ENCODE results near the gene SLC25A33. TPM values are rescaled to one million over a fixed set of nuclear protein-coding genes. Genes with fewer than 3 reads are reported as not detected.
"Not testable (repeated sequence)": the region's sequence is repeated elsewhere in the genome, so short reads cannot be mapped to it uniquely, and the experiment has no call there.

Gene SLC25A33, protein sequence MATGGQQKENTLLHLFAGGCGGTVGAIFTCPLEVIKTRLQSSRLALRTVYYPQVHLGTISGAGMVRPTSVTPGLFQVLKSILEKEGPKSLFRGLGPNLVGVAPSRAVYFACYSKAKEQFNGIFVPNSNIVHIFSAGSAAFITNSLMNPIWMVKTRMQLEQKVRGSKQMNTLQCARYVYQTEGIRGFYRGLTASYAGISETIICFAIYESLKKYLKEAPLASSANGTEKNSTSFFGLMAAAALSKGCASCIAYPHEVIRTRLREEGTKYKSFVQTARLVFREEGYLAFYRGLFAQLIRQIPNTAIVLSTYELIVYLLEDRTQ
- total RNA-seq = 2.1 TPM

DNA sequence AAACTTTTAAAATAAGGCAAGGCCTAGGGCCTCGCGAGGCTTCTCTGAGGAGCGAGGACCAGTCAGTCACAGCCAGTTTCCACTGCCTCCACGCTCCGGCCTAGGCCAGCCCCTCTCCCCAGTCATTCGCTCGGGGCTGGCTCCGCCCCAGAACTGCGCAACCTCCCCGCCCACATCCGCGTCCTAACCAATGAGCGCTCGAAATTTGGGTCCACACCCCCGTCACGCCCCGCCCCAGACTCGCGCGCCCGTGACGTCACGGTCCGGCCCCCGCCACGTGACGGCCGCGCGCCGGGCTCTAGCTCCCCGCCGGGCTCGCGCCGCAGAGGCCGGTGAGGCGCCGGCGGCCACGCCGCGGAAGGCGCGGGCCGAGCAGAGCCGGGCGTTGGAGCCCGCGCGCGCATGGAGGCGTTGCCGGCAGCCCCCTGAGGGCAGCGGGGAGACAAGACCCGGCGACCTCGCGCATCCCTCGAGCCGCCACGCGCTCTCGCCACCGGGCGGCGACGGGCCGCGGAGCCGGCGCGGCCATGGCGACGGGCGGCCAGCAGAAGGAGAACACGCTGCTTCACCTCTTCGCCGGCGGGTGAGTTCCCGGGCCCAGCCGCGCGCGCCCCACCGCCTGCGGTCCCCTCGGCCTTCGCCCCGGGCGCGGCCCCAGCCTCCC, at the start of gene SLC25A33:
Gene SLC25A33 (plus strand): TSS at position 301 of the 664 bp plus-strand sequence. CDS start 227 bp downstream, at position 528.
- DNase-seq = peak; percentile 99

- peak; percentile 92 for DNase-seq
Observed at GRCh38 chr1:9490605-9491339, 48.5 kb upstream of the SLC25A33 start.

DNA sequence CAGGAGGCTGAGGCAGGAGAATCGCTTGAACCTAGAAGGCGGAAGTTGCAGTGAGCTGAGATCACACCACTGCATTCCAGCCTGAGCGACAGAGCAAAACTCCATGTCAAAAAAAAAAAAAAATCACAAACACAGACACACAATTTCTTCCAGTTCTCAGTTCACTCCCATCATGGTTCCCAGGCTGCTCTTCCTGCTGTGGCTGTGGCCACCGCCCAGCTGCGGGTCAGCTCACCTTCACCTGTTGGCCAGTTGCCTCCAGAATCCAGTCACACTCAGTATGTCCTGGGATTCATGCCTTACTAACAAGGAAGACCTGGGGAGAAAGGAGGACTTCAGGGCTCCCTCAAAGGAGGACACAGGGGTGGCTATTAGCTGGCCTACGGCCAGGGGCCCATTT, 45.9 kb upstream of the SLC25A33 start:
- no peak for DNase-seq

GRCh38 chr1:9494936-9495758, 44.1 kb upstream of the SLC25A33 start:
- peak; percentile 60 for DNase-seq

DNA sequence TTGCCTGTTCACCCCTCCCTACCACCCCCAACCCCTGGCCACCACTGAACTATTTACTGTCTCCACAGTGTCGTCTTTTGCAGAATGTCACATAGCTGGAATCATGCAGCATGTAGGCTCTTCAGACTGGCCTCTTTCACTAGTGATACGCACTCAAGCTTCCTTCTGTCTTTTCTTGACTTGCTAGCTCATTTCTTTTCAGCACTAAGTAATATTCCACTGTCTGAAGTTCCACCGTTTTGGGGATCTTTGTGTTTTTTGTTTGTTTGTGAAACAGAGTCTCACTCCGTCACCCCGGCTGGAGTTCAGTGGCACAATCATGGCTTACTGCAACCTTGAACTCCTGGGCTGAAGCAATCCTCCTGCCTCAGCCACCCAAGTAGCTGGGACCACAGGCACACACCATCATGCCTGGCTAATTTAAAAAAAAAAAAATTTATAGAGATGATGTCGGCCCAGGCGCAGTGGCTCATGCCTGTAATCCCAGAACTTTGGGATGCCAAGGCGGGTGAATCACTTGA, 43.4 kb upstream of the SLC25A33 start:
- no peak for DNase-seq

DNA sequence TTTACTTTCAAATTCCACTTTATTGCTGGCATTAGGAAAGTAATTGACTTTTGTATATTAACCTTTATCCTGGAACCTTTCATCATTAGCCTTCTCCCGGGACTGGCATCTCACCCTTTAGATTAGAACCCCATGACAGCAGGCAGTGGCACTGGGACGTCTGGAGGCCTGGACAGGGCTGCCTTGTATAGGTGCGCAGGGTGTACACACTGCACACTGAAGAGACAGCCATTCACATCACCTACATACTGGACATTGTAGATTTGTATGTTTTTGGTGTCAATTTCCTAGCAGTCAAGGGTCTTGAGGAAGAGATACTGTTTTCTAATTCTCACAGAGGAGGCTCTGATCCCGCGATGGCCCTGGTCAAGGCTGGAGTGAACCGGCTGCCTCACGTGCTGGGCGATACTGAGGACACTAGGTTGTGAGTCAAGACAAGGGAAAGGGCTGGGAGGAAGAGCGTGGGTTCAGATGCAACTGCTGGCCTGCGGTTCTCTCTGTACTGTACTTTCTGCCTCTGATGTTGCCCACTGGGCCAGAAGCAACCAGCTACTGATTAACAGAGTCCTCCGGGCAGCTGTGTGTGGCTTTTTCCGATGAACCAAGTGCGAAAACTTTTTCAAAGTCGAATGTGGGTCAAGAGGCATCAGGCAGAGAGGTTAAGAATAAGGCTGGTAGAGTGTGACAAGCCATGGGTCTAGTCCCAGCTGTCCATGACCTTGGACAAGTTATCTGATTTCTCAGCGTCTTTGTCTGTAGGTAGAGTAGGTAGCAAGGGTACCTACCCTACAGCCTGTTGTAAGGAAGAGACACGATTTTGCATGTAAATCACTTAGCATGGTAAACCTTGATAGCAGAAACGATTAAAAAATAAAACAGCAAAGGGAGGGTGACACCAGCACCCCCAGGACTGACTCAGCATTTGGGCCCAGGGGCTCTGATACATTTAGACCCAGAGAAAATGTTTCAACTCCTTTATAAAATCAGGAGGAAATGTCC, 38.2 kb upstream of the SLC25A33 start:
- no peak for DNase-seq

DNA sequence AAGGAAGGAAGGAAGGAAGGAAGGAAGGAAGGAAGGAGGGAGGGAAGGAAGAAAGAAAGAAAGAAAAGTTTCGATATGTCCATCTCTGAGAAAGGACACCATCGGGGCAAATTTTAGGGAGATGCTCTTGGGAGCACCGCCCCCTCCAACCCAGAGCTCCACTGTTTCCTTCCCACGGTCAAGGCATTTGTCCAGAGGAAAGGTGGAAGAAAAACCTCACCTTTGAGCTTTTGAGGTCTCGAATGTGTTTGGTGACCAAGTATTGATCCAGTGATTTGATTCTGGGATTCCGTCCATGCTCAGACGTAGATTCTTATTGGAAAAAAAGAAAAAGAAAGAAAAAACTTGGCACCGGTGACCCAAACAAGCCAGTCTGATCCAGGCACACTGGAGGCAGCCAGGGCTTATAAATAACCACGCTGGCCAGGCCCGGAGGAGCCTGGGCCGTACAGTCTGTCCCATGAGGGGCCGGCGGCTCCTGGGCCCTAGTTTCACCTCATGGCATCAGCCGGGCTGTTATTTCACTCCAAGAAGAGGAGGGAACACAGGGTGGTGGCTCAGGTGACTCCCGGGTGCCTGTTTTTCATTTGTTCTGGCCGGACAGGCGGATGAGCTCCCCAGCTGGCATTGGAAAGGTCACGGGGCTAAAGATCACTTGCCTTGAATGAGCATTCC, 36.1 kb upstream of the SLC25A33 start:
- DNase-seq = no peak

DNA sequence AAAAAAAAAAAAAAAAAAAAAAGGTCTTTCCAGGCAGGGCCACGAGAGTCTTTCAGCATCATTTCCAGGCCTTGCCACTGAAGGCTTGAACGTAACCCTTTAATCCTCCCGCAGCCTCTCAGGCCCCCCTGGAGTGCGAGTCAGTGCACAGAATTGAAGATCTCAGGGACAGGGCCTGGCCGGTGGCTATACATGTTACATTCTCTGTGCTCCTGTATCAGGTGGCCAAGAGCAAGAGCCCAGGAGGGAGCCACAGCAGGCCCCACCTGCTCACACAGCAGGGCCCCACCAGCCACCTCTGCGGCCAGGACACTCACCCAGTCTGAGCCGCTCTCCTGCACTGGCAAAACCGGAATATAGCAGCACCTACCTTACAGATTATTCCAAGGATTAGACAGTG, 34.1 kb upstream of the SLC25A33 start:
- no peak for DNase-seq

DNA sequence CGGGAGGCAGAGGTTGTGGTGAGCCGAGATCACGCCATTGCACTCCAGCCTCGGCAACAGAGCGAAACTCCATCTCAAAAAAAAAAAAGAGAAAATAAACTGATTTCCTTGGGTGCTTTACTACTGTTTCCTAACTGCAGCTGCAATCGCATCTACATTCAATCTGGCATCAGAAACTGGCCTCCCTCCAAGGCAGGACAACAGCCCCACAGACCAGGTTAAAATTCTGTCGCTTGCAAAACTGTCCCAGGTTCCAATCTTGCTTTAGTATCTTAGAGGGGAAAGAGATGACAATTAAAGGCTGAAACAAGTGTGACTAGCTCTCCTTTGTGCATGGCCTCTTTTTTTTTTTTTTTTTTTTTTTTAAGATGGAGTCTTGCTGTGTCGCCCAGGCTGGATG, 32.4 kb upstream of the SLC25A33 start:
- no peak for DNase-seq

DNA sequence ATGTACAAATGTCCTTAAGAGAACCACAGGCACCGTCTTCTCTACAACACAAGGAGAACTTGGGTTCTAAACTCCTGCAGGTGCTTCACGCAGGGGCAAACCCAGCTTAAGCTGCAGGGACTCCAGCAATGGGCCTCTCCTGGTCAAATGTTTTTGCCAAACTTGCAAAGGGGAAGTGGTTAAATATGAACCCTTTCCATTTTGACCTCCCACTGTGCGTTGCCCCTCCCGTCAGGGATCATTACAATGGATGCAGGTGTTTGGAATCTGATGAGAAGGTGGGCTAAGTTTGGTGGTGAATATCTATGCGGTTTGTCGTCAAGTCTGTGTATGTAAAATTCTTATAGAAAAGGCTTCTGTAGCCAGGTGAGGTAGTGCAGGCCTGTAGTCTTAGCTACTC, 29.1 kb upstream of the SLC25A33 start:
- no peak for DNase-seq

- DNase-seq = not testable (repeated sequence)
Observed at GRCh38 chr1:9515550-9515949, 23.7 kb upstream of the SLC25A33 start.

DNA sequence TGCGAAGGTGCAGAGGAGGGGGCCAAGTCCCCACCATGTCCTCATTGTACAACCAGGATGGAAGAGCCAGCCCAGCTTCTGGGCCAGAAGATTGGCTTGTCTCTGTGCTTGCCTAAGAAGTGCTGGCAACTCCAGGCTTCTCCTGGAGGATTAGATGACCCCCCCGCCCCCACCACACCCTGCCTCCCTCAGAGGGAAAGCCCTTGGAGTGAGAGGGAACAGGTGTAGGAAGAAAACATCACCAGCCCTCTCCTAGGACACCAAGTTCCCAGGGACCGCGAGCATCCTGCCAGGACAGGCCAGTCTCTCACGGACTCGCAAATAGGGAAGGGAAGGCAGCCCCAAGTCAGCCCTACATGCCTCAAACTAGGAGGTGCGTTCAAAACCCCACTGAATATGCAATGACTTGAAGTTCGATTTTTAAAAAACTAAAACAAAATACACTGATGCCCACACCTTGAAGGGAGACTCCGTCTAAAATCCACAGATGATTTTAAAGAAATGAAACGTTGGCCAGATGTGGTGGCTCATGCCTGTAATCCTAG, 20.7 kb upstream of the SLC25A33 start:
- DNase-seq = peak; percentile 14

DNA sequence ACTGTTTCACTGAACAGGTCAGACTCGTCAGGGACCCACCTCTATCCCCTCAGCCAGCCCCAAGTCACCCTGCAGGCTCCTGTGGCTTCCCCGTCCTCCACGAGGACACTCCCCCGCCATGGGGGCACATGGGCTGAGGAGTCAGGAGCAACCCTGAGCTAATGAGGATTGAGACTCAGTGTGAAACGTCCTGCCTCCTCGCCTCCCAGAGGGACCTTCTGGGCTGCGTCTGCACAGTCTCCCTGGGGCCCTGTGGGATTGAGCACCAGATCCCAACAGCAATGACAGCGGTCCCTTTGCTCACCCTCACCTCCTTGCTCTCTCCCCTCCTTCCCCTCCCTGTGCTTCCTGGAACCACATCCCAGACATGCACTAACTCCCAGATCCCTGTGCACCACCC, 18.9 kb upstream of the SLC25A33 start:
- no peak for DNase-seq

- no peak for DNase-seq
Observed at GRCh38 chr1:9529190-9529589, 10.1 kb upstream of the SLC25A33 start.

- no peak for DNase-seq
Observed at GRCh38 chr1:9530320-9530719, 8.9 kb upstream of the SLC25A33 start.

GRCh38 chr1:9534953-9535352, 4.3 kb upstream of the SLC25A33 start:
- no peak for DNase-seq

DNA sequence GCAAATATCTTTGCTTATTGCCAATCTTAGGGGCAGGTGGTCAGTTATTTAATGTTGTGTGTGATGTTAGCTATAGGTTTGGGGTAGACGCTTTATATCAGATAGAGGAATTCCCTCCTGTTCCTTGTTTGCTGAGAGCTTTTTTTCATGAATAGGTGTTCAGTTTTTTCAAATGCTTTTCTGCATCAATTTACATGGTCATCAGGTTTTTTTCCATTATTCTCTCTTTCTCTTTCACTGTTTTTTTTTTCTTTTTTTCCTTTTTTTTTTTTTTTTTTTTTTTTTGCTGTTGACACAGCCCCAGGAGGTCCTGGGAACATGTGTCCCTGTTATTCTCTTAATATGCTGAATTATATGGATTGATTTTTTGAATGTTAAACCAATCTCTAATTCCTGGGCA, 3.0 kb upstream of the SLC25A33 start:
- no peak for DNase-seq

GRCh38 chr1:9537863-9538668, 1.2 kb upstream of the SLC25A33 start:
- peak; percentile 17 for DNase-seq

GRCh38 chr1:9538669-9539164, 548 bp upstream of the SLC25A33 start:
- no peak for DNase-seq
